Neural cell (in vitro differentiated cells): ENCODE measurements around the gene MBD3.

Source experiments
- POLR2AphosphoS5 ChIP-seq: IDR thresholded peaks from 2 replicates; pipeline ENCODE4 v1.6.1; 2012
- RAD21 ChIP-seq: fragments of 450-650 bp; conservative IDR thresholded peaks from 2 replicates; pipeline ENCODE4 v1.6.1; 2014; ENCODE audit warnings: antibody characterized with exemption, mild to moderate bottlenecking, moderate library complexity
- TF ChIP-seq, protein P1 (sequence below): fragments of 450-650 bp; IDR thresholded peaks from 2 replicates; pipeline ENCODE4 v1.5.1; 2014; ENCODE audit warnings: antibody characterized with exemption, mild to moderate bottlenecking, moderate library complexity; ENCODE audit not compliant: poor library complexity, severe bottlenecking

- TF ChIP-seq POLR2AphosphoS5 (no peak), RAD21 (no peak)
- TF ChIP-seq, protein P1, sequence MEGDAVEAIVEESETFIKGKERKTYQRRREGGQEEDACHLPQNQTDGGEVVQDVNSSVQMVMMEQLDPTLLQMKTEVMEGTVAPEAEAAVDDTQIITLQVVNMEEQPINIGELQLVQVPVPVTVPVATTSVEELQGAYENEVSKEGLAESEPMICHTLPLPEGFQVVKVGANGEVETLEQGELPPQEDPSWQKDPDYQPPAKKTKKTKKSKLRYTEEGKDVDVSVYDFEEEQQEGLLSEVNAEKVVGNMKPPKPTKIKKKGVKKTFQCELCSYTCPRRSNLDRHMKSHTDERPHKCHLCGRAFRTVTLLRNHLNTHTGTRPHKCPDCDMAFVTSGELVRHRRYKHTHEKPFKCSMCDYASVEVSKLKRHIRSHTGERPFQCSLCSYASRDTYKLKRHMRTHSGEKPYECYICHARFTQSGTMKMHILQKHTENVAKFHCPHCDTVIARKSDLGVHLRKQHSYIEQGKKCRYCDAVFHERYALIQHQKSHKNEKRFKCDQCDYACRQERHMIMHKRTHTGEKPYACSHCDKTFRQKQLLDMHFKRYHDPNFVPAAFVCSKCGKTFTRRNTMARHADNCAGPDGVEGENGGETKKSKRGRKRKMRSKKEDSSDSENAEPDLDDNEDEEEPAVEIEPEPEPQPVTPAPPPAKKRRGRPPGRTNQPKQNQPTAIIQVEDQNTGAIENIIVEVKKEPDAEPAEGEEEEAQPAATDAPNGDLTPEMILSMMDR: no peak
Measured at GRCh38 chr19:1574354-1575136, 18.1 kb downstream of the MBD3 start.
